Right lung (tissue), 10 donors: Measurements from ENCODE around the gene FFAR1. TPM values are rescaled to one million over a fixed set of nuclear protein-coding genes. Genes with fewer than 3 reads are reported as not detected.
A peak's percentile ranks its signal among the peaks of the same experiment; 100 is the strongest.

Experiments used
- DNase-seq, 2 donors: peaks; one replicate each; pipeline ENCODE4 v3.0.0-alpha.2; 2013
- long read RNA-seq, 8 donors: transcript quantifications; one replicate each; lab custom pipeline, GENCODE V29; 2026
- polyA plus RNA-seq, 5 donors: library from polyadenylated mRNA; unstranded; fragments of 120-200 nt; gene quantifications; one replicate each; pipeline versions ENCODE4 v1.2.1 to v1.2.3, GENCODE V29; 2013; ENCODE audit warnings: inconsistent platforms in 1 of 5, low replicate concordance in 1 of 5; ENCODE audit not compliant: insufficient read length in 5 of 5, insufficient read depth in 1 of 5

FFAR1 gene
- polyA plus RNA-seq = under 1 TPM in 3 of 5 donors, not detected in 2; 0.10 to 0.49 (median 0.44) TPM
- long read RNA-seq, donor 1 = 0 reads
- long read RNA-seq, donor 2 = 0 reads
- long read RNA-seq, donor 3 = 0 reads
- long read RNA-seq, donor 4 = 0 reads
- long read RNA-seq, donor 5 = 0 reads
- long read RNA-seq, donor 6 = 0 reads
- long read RNA-seq, donor 7 = 0 reads
- long read RNA-seq, donor 8 = 0 reads

DNA sequence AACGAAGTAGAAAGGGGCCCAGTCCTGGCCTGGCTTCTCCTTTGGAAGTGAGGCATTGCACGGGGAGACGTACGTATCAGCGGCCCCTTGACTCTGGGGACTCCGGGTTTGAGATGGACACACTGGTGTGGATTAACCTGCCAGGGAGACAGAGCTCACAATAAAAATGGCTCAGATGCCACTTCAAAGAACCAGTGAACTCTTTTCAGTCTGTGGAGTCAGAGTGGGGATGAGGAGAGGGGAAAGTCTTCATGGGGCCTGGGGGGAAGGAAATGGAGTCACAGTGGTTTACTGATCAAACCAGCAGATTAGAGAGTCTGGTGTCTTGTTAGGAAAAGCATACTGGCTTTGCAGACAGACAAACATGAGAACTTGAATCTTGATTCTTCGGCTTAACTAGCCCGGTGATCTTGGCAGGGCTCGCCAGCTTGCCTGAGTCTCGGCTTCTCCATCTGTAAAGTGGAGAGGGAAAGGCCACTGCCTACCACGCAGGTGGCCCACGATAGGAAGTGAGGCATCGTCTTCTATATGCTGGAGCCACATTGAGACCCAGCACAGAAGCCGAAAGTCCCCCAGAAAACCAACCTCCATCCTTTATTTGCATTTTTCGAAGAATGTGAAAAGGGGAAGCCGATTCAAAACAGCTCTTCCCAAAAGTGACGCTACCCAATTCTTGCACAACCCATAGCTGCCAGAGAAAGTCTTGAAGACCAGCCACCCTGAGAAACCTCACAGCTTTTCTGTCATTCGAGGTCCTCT lies at the start of gene FFAR1:
TSS of gene FFAR1 (plus strand) at position 732 of the 759 bp plus-strand sequence. CDS start 3,650 bp downstream, outside the sequence.
- no peak for DNase-seq

GRCh38 chr19:35297922-35298321 lies 49.8 kb upstream of the FFAR1 start:
- no peak for DNase-seq

GRCh38 chr19:35298561-35298972 lies 49.1 kb upstream of the FFAR1 start:
- no peak for DNase-seq

DNA sequence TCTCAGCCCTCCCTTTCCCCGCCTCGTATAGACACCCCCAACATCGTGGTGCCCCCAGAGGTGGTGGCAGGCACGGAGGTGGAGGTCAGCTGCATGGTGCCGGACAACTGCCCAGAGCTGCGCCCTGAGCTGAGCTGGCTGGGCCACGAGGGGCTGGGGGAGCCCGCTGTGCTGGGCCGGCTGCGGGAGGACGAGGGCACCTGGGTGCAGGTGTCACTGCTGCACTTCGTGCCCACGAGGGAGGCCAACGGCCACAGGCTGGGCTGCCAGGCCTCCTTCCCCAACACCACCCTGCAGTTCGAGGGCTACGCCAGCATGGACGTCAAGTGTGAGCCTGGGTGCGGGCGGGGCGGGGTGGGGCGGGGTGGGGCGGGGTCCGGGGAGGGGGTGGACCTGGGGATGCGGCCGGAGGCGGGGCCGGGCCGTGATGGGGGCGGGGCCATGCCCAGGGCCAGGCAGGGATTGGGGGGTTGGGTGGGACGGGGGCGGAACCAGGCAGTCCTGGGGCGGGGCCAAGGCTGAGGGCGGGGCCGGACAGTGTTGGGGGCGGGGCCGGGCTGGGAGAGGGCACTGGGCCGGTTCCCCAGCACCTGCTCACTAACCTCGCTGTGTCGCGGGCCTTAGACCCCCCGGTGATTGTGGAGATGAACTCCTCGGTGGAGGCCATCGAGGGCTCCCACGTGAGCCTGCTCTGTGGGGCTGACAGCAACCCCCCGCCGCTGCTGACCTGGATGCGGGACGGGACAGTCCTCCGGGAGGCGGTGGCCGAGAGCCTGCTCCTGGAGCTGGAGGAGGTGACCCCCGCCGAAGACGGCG lies 48.0 kb upstream of the FFAR1 start:
- no peak for DNase-seq

GRCh38 chr19:35300339-35300649 lies 47.4 kb upstream of the FFAR1 start:
- no peak for DNase-seq

- no peak for DNase-seq
These were observed 45.7 kb upstream of the FFAR1 start for GRCh38 chr19:35301961-35302360.

DNA sequence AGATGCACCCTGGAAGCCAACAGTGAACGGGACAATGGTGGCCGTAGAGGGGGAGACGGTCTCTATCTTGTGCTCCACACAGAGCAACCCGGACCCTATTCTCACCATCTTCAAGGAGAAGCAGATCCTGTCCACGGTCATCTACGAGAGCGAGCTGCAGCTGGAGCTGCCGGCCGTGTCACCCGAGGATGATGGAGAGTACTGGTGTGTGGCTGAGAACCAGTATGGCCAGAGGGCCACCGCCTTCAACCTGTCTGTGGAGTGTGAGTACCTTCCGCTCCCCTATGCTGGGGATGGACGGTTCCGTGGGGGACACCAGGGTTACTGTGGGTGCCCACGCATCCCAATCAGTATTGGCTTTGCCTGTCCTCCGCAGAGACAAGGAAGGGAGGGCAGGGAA lies 45.3 kb upstream of the FFAR1 start:
- no peak for DNase-seq

DNA sequence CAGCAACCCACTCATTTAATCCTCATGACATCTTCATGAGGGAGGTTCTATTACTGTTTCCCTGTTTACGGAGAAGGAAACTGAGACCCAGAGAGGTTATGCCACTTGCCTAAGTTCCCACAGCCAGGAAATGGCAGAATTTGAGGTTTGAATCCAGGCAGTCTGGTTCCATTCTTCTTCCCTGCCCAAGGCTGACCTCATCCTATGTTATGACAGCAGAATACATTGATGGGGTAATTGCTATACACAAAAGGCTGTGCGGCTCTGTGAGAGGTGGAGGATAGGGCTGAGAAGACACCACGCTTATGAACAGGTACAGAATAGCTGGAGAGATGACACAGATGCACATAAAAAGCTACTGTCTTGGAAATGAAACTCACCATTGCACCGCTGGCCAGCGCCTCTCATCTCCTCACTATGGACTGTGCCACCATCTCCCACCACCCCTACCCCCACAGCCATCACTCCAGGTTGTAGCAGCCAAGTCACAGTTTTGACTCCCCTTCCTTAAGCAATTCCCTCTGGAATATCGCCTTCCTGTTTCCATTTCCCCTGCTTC lies 44.3 kb upstream of the FFAR1 start:
- DNase-seq = no peak

DNA sequence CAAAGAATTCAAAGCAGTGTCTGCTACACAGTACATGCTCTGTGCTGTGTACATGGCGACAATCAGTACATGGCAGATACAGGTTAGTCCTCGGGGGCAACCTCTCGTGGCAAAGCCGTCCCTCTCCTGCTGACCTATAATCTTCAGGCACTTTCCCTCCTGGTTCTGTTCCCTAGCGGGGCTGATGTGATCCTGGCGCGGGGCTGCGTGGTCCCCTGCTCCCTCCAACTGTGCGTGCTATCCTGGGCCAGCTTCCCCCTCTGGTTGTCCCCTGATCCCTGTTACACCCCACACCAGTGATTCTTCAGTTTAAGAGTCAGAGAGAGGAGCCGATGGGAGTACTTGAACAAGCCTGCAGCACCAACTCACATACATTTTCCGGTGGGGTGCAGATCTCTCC lies 43.7 kb upstream of the FFAR1 start:
- DNase-seq = no peak

- no peak for DNase-seq
These were observed 42.5 kb upstream of the FFAR1 start for GRCh38 chr19:35305181-35305580.

DNA sequence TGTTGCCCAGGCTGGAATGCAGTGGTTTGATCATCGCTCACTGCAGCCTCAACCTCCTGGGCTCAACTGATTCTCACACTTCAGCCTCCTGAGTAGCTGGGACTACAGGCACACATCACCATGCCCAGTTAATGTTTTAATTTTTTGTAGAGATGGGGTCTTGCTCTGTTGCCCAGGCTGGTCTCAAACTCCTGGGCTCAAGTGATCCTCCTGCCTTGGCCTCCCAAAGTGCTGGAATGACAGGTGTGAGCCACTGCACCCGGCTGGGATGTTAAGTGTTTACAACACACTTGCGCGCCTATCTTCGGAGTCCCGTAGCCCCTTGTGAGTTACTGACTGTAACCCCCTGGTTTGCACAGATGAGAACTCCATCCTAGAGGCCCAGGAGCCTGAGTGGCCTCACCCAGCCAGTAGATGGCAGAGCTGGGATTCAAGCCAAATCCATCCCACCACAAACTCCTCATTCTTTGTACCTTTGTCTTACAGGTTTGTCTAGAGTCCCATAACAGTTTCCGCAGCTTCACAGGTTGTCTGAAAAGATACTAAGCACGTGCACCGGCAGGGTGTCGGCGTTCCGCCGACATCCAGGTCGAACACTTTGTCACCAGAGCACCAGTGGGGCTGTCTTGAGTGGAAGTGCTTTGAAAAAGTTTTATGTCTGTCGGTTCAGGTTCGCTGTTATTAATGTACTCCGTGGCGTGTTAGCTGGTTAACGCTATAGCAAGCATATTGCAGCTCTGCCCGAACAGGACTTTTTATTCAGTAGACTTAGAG lies 41.0 kb upstream of the FFAR1 start:
- DNase-seq = no peak

DNA sequence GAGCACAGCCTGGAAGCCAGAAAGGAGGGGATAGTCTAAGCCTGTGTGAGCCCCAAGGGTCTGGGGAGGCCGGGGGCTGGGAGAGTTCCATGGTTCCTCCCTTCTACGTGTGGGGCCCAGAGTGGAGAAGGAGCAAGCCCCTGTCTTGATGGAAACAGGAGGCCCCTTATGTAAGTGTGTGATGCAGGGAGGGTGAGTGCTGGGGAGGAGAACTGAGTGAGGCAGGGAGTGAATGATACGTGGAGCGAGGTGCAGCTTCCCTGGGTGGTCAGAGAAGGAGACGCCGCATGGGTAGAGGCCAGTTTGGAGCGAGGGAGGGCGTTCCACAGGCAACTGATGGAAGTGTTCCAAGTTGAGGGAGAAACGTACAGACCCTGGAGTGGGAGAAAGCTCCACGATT lies 39.8 kb upstream of the FFAR1 start:
- DNase-seq = no peak

- DNase-seq = no peak
These were observed 38.8 kb upstream of the FFAR1 start for GRCh38 chr19:35308910-35309309.

DNA sequence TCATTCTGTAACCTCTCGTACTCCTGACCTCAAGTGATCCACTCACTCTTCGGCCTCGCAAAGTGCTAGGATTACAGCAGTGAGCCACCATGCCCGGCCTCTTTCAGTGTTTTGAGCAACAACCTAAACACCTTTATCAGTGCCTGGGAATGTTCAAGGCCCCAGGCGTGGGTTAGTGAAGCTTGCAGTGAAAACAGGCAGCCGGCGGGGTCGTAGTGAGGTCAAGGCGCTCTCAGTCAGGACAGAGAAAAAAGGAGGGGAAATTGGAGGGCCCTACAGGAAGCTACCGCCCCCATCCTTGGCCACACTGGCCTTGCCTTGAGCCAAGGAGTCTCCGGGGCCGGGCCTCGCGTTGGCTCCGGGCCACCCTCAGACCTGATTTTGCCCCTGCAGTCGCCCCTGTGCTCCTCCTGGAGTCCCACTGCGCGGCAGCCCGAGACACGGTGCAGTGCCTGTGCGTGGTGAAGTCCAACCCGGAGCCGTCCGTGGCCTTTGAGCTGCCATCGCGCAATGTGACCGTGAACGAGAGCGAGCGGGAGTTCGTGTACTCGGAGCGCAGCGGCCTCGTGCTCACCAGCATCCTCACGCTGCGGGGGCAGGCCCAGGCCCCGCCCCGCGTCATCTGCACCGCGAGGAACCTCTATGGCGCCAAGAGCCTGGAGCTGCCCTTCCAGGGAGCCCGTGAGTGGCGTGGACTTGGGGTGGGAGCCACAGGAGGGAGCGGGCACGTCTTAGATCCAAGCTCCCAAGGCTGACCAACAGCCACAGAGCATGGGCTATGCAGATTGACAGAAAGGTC lies 38.0 kb upstream of the FFAR1 start:
- DNase-seq = peak; percentile 69 to 73

DNA sequence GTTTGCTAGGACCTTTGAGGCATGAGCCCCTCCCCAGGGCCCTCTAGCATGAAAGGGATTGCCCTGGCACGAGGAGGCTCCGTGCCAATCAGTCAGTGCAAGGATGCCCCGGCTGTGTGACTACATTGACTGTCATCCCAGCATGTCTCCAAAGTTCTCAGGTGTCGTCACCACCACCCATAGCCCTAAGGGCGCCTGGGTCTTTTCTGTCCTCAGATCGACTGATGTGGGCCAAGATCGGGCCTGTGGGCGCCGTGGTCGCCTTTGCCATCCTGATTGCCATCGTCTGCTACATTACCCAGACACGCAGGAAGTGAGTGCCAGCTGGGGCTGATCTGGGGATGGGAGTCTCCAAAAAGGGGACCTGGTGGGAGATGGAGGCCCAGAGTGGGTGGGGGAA lies 37.4 kb upstream of the FFAR1 start:
- no peak for DNase-seq

DNA sequence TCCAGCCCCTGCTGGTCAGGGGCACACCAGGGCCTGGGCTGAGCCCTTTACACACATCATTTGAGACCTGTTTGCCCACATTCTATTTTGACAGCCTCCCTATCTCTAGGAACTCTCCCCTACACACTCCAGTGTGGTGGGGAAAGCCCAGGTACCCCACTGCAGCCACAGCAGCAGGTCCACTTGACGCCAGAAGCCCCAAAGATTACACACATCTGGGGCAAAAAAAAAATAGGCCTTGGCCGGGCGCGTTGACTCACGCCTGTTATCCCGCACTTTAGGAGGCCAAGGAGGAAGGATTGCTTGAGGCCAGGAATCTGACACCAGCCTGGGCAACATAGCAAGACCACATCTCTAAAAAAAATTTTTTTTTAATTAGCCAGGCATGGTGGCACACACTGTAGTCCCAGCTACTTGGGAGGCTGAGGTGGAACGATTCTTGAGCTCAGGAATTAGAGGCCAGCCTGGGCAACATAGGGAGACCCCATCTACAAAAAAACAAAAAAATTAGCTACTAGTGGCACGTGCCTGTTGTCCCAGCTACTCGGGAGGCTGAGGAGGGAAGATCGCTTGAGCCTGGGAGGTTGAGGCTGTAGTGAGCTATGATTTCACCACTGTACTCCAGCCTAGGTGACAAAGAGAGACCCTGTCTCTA lies 36.8 kb upstream of the FFAR1 start:
- no peak for DNase-seq

DNA sequence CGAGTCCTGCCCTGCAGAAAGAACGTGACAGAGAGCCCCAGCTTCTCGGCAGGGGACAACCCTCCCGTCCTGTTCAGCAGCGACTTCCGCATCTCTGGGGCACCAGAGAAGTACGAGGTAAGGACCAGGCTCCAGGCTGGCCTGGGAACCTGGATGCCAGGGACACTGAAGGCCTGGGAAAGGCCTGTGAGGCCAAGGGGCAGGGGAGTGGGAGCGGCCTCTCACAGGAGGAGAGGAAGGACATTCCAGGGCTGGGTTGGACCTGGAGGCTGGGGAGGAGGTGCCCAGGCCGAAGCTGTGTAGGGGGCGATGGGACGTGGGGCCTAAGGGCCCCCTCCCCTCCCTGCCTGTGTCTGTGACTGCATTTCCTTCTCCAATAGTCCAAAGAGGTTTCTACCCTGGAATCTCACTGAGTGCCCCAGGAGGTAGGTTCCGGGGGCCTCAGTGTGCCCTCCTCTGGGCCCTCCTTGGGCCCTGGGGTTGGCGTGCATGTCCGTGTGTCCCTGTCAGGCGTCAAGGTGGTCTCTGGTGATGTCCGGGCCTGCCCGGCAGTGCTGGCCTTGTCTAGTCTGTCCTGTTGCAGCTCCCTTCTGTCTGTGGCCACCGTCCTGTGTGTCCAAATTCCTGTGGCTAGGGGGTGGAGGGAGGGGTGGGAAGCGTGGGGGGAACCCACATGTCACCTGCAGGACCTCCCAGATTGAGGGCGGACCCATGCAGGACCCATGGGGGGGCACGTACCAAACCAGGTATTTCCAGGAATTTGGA lies 35.6 kb upstream of the FFAR1 start:
- DNase-seq = no peak

DNA sequence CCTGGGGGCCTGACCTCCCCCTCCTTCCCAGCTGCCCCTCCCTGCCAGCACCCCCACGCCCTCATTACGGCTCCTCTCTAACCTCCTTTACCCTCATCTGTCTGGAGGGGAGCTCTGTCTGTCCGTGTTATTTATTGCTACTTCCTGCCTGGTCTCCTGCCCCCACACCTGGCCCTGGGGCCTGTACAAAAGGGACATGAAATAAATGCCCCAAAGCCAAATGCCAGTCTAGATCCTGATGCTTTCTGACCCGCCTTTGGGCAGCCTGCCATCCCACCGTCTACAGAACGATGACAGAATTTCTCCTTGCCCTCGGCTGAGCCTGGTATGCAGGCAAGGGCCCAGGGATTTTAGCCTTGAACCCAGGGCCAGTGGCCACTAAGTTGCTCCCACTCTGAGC lies 34.1 kb upstream of the FFAR1 start:
- no peak for DNase-seq

DNA sequence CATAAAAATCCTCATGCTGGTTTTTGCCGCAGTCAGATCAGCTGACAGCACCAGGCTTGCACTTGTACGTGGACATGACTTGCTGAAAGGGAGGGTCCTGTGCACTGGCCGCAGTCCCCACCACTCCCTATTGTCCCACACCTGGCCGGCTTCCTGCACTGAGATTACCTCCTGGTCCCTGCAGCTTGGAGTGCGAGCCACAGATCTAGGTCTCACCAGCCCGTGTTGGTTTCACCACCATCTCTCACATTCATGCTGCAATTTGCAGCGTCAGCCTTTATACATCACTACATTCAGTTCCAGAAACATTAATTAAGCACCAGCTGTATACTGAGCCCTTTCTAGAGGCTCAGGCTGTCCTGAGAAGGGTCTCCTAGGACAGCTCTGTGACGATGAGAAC lies 33.7 kb upstream of the FFAR1 start:
- DNase-seq = no peak
